Transverse colon (tissue), 4 donors: ENCODE measurements around the gene NCKAP5. TPM values are rescaled to one million over a fixed set of nuclear protein-coding genes. Genes with fewer than 3 reads are reported as not detected.

Experiments used
- DNase-seq: peaks from one replicate; pipeline ENCODE4 v3.0.0-alpha.2; 2019
- H3K27ac ChIP-seq, 4 donors: fragments of 200-600 bp; sonication (generic); 2 replicates each; pipeline ENCODE4 v1.5.1; 2016 to 2018; ENCODE audit warnings: inconsistent platforms in 4 of 4
- H3K27me3 ChIP-seq: fragments of 200-600 bp; sonication (generic); 2 replicates; pipeline ENCODE4 v1.5.1; 2017; ENCODE audit warnings: inconsistent platforms
- H3K36me3 ChIP-seq, 4 donors: fragments of 200-600 bp; sonication (generic); 2 replicates each; pipeline ENCODE4 v1.5.1; 2017 to 2019; ENCODE audit warnings: inconsistent platforms in 4 of 4
- H3K4me1 ChIP-seq, 4 donors: fragments of 200-600 bp; sonication (generic); 2 replicates each; pipeline ENCODE4 v1.5.1; 2017 to 2020; ENCODE audit warnings: inconsistent platforms in 4 of 4
- H3K4me3 ChIP-seq, 4 donors: fragments of 200-600 bp; sonication (generic); 1 replicate in 1 of 4; 2 replicates in 3 of 4; pipeline versions ENCODE4 v1.5.1 to v1.6.1; 2017 to 2019; ENCODE audit warnings: inconsistent platforms in 4 of 4
- H3K9me3 ChIP-seq, 2 donors: fragments of 200-600 bp; sonication (generic); 2 replicates each; pipeline ENCODE4 v1.5.1; 2017 to 2019; ENCODE audit warnings: inconsistent platforms in 2 of 2
- CTCF ChIP-seq, 5 experiments: fragments of 200-600 bp in 3 of 5; fragments of 450-650 bp in 2 of 5; sonication (generic) in 3 of 5; IDR thresholded peaks; 1 replicate in 2 of 5; 2 replicates in 3 of 5; pipeline ENCODE4 v1.5.1; 2016 to 2017; ENCODE audit warnings: antibody characterized with exemption in 5 of 5, inconsistent platforms in 3 of 5, mild to moderate bottlenecking in 2 of 5, moderate library complexity in 1 of 5
- EP300 ChIP-seq: sonication (generic); formaldehyde crosslinking; IDR thresholded peaks from one replicate; pipeline ENCODE4 v1.6.1; 2017; ENCODE audit warnings: antibody characterized with exemption, low read depth
- POLR2A ChIP-seq: fragments of 450-650 bp; IDR thresholded peaks from one replicate; pipeline ENCODE4 v1.6.1; 2016; ENCODE audit warnings: antibody characterized with exemption, mild to moderate bottlenecking, moderate library complexity
- POLR2AphosphoS5 ChIP-seq, 3 donors: sonication (generic); formaldehyde crosslinking; IDR thresholded peaks; one replicate each; pipeline ENCODE4 v1.6.1; 2016; ENCODE audit warnings: antibody characterized with exemption in 3 of 3
- WGBS, 2 donors: methylation state at CpG; one replicate each; pipeline ENCODE4 v1.1.5; 2018; ENCODE audit warnings: low coverage in 1 of 2; 5-methylcytosine and 5-hydroxymethylcytosine counted together
- in situ Hi-C, 4 donors: fragments of 200-750 bp; cut with MboI; loops; one replicate each; pipeline versions ENCODE4 v1.15.0 to v1.15.1; 2017; ENCODE audit warnings: low sequenced_read_pairs in 3 of 4, low pct_ligation_motif_present in 1 of 4, low pct_unique_long_range_greater_than_20kb in 1 of 4
- intact Hi-C: fragments of 100-400 bp; cut with DNase I; formaldehyde crosslinking; loops from one replicate; pipeline ENCODE4 v1.15.1; 2023; ENCODE audit warnings: low total_unique reads
- total RNA-seq, 4 donors: library from RNA; depleted of rRNA; stranded (reverse); fragments of >200 nt; gene quantifications; one replicate each; pipeline ENCODE4 v1.1.0, GENCODE V29; 2016

Gene NCKAP5
- total RNA-seq, 4 donors from 2014 or later, result 1.1 to 10.9 (median 5.0) TPM

- Histone ChIP-seq H3K27me3 (no peaks in the 10 kb centered on the region), H3K27ac (no peak overlapping the region), H3K36me3 (no peaks in the 10 kb centered on the region), H3K4me1 (no peaks in the 10 kb centered on the region), H3K4me3 (no peak overlapping the region), H3K9me3 (no peaks in the 10 kb centered on the region)
- no peak for TF ChIP-seq POLR2AphosphoS5 (IDR thresholded peaks at IDR 0.05)
- TF ChIP-seq POLR2A, result no peak
- no peak for TF ChIP-seq EP300
- TF ChIP-seq CTCF (IDR thresholded peaks at IDR 0.05), result no peak
- DNase-seq, result no peak
- in situ Hi-C loops (loop anchor here in 1 of 4 donors (25.0 kb wide), 1 partner anchor 507 kb away; no protein-coding TSS in a partner anchor), intact Hi-C loops (no loop called here)
- 92 to 100% methylated on average over 2 to 7 of the region's 7 CpGs for WGBS, 2 donors
Measured at GRCh38 chr2:132654968-132655367, 913.3 kb downstream of the NCKAP5 start.

- H3K36me3 ChIP-seq, result no peaks in the 10 kb centered on the region
- no peaks in the 10 kb centered on the region for H3K27me3 ChIP-seq
- TF ChIP-seq POLR2A (no peak), CTCF (IDR thresholded peaks at IDR 0.05) (no peak), POLR2AphosphoS5 (IDR thresholded peaks at IDR 0.05) (no peak), EP300 (no peak)
- no peak for DNase-seq
- intact Hi-C loops, result no loop called here
- in situ Hi-C loops, result loop anchor here in 1 of 4 donors (25.0 kb wide), 1 partner anchor 508 kb away; no protein-coding TSS in a partner anchor
- H3K4me3 ChIP-seq, result no peak overlapping the region
- no peak overlapping the region for H3K27ac ChIP-seq
- no peaks in the 10 kb centered on the region for H3K9me3 ChIP-seq
- no peaks in the 10 kb centered on the region for H3K4me1 ChIP-seq
- 64 to 74% methylated on average over 4 of the region's 4 CpGs for WGBS, 2 donors
Measured at GRCh38 chr2:132654335-132654734, 913.9 kb downstream of the NCKAP5 start.

- TF ChIP-seq POLR2AphosphoS5 (IDR thresholded peaks at IDR 0.05) (no peak), CTCF (IDR thresholded peaks at IDR 0.05) (no peak), EP300 (no peak), POLR2A (no peak)
- in situ Hi-C loops, result loop anchor here in 1 of 4 donors (25.0 kb wide), 1 partner anchor 510 kb away; no protein-coding TSS in a partner anchor
Measured at GRCh38 chr2:132652474-132652873, 915.8 kb downstream of the NCKAP5 start.

GRCh38 chr2:132651115-132652045 is 916.9 kb downstream of the NCKAP5 start:
- Histone ChIP-seq H3K4me1 (no peaks in the 10 kb centered on the region), H3K4me3 (no peak overlapping the region), H3K27me3 (no peaks in the 10 kb centered on the region), H3K27ac (no peak overlapping the region), H3K9me3 (no peaks in the 10 kb centered on the region), H3K36me3 (no peaks in the 10 kb centered on the region)
- TF ChIP-seq EP300 (no peak), POLR2AphosphoS5 (IDR thresholded peaks at IDR 0.05) (no peak), POLR2A (no peak), CTCF (IDR thresholded peaks at IDR 0.05) (peak in 3 of 5 experiments; percentile 18 to 55 (median 53))
- intact Hi-C loops, result no loop called here
- WGBS, 2 donors, result 77 to 79% methylated on average over 5 to 12 of the region's 12 CpGs
- no peak for DNase-seq
- in situ Hi-C loops, result loop anchor here in 1 of 4 donors (25.0 kb wide), 1 partner anchor 511 kb away; no protein-coding TSS in a partner anchor

More at GRCh38 chr2:132652474-132652873, 915.8 kb downstream of the NCKAP5 start:
- Histone ChIP-seq H3K4me3 (no peak overlapping the region), H3K27me3 (no peaks in the 10 kb centered on the region), H3K27ac (no peak overlapping the region), H3K4me1 (no peaks in the 10 kb centered on the region), H3K9me3 (no peaks in the 10 kb centered on the region), H3K36me3 (no peaks in the 10 kb centered on the region)
- no peak for DNase-seq
- intact Hi-C loops, result no loop called here
- WGBS, 2 donors, result 67 to 78% methylated on average over 2 to 8 of the region's 8 CpGs
